ENCODE measurements around the gene S100A7A. TPM values are rescaled to one million over a fixed set of nuclear protein-coding genes. Genes with fewer than 3 reads are reported as not detected.
A peak's percentile ranks its signal among the peaks of the same experiment; 100 is the strongest.
"Not testable (repeated sequence)": the region's sequence is repeated elsewhere in the genome, so short reads cannot be mapped to it uniquely, and the experiment has no call there.

Gene S100A7A
- total RNA-seq, 1 experiment from 2014 or later, result not detected

DNA sequence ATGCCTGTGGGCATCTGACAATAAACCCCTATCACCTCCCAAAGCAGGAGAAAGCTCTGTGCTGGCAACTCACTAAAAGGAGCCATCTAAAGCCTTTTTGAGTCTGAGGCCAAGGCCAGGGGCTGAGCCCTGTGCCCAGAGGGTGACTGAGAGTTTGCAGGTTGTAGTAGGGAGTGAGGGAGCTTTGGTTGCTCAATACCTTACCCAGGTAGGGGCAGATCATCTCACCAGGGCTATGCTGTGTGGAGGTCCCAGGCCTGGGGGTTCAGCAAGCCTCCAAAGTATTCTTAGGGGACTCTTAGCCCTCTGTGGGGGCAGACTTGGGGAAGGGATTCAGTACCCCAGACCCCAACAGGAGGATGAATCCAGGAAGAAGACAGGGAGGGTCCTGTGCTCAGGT is 23.0 kb downstream of the S100A7A start:
- in situ Hi-C loops (cut with HindIII; ENCODE audit: low sequenced_read_pairs), result no loop called here

GRCh38 chr1:153441238-153441755 is 25.0 kb downstream of the S100A7A start:
- in situ Hi-C loops (cut with HindIII; ENCODE audit: low sequenced_read_pairs), result no loop called here
- DNase-seq (ENCODE audit: low spot score), result no peak

More for the DNA sequence above, 23.0 kb downstream of the S100A7A start:
- no peak for DNase-seq (ENCODE audit: low spot score)

GRCh38 chr1:153443486-153443885 is 27.2 kb downstream of the S100A7A start:
- in situ Hi-C loops (cut with HindIII; ENCODE audit: low sequenced_read_pairs), result no loop called here
- no peak for DNase-seq (ENCODE audit: low spot score)

DNA sequence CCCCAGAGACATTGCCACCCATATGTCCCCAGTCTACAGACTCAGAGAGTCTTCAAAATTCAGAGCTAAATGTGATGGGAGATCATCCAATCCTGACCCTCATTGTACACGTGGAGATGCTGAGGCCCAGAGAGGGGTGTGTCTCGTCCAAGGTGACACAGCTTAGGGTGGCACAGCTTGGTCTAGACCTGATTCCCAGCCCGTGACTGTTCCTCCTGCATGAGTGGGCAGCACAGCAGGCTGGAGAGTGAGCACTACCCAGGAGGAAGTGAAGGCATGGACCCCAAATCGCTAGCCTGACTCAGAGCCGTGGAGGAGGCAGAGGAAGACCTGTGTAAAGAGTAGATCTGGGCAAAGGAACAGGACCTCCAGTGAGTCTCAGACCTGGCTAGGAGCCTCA is 27.8 kb downstream of the S100A7A start:
- DNase-seq (ENCODE audit: low spot score), result no peak

DNA sequence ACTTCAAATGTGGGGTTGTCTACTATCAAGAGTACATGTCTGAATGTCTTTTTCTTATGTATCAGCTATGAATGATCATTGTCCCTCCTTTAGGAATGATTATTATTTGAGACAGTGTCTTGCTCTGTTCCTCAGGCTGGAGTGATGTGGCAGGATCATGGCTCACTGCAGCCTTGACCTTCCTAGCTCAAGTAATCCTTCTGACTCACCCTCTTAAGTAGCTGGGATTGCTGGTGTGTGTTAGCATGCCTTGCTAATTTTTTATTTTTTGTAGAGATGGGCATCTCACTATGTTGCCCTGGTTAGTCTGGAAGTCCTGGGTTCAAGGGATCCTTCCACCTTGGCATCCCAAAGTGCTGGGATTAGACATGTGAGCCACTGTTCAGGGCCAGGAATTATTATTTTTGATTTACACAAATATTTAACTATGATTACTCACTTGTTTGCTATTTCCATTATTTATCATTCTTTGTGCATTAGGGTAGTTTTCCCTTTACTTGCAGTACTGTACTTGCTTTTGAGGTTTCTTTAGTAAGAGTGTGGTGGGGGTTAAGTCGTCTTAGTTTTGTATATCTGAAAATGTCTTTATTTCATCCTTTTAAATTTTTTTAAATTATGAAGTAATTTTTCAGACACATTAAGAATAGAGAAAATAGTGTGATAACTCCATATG is 31.3 kb downstream of the S100A7A start:
- no peak for DNase-seq (ENCODE audit: low spot score)
- in situ Hi-C loops (cut with HindIII; ENCODE audit: low sequenced_read_pairs), result no loop called here

More for the DNA sequence above, 27.8 kb downstream of the S100A7A start:
- in situ Hi-C loops (cut with HindIII; ENCODE audit: low sequenced_read_pairs), result no loop called here

- in situ Hi-C loops (cut with HindIII; ENCODE audit: low sequenced_read_pairs); DNase-seq (ENCODE audit: low spot score): not testable (repeated sequence)
These were observed 32.5 kb downstream of the S100A7A start for GRCh38 chr1:153448851-153449250.

GRCh38 chr1:153456396-153456795 is 40.1 kb downstream of the S100A7A start:
- no peak for DNase-seq (ENCODE audit: low spot score)
- in situ Hi-C loops (cut with HindIII; ENCODE audit: low sequenced_read_pairs), result no loop called here

GRCh38 chr1:153459655-153460054 is 43.3 kb downstream of the S100A7A start:
- in situ Hi-C loops (cut with HindIII; ENCODE audit: low sequenced_read_pairs), result loop anchor here (10.0 kb wide), 1 partner anchor 105 kb away; the partner anchor contains the start of gene S100A9
- DNase-seq (ENCODE audit: low spot score), result no peak

GRCh38 chr1:153460551-153460950 is 44.2 kb downstream of the S100A7A start, which contains the start of gene S100A7:
Gene S100A7, minus strand, starts transcription at chr1:153460651. Its CDS starts 1,638 bp downstream, at chr1:153459013.
- in situ Hi-C loops (cut with HindIII; ENCODE audit: low sequenced_read_pairs), result loop anchor here (10.0 kb wide), 1 partner anchor 106 kb away; the partner anchor contains the start of gene S100A9
- no peak for DNase-seq (ENCODE audit: low spot score)

GRCh38 chr1:153462741-153463140 is 46.4 kb downstream of the S100A7A start:
- in situ Hi-C loops (cut with HindIII; ENCODE audit: low sequenced_read_pairs), result loop anchor here (10.0 kb wide), 1 partner anchor 108 kb away; the partner anchor contains the start of gene S100A9
- not testable (repeated sequence) for DNase-seq (ENCODE audit: low spot score)

DNA sequence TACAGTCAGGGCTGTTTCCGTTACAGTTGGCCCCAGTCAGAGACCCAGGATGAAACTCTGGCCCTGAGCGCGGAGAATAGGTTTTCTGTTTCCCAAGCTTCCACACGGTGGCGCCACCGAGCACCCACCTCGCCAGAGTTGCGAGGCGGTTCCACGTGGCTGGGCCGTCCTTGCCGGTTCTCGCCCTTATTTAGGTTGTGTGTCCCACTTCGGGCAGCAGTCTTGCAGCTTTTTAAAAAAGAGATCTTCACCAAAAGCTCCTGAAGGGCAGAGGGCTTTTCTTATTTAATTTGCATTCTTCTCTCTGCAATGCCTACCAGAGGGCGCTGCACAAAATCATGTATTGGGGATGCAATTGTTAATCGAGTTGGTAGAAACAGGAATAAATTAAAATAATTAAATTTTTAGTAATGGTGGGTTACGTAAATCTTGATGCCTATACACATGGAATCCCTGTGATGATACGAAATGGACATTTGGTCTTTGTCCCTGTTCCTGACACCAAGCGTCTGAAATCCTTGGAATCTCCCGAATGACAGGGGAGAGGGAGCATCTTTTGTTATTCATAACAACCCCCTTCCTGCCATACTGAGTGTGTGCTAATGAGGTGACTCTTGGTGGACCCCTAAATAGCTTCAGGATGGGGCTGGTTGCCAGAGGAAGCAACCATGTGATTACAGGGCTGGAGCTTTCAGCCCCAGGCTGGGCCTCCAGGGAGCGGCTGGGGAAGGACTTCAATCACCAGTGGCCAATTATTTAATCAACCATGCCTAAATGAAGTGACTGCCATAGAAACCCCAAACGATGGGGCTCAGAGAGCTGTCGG is 49.7 kb downstream of the S100A7A start:
- in situ Hi-C loops (cut with HindIII; ENCODE audit: low sequenced_read_pairs), result loop anchor here (10.0 kb wide), 1 partner anchor 111 kb away; the partner anchor contains the start of gene S100A9
- peak; percentile 2 for DNase-seq (ENCODE audit: low spot score)

DNA sequence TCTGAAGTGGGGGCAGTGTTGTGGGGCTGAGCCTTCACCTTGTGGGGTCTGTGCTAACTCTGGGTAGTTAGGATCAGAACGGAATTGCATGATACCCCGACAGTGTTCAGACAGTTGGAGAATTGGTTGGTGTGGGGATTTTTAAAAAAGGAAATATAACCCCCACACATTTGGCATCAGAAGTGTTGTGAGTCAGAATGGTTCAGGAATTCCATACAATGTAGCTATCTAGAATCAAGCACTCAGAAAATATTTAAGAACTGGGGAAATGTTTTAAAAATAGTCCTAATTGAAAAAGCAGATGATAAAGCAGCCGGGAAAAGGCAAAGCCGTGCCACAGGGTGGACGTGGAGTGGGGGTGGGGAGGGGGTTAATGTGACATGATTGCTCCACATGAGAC is 50.6 kb downstream of the S100A7A start:
- DNase-seq (ENCODE audit: low spot score), result no peak
- in situ Hi-C loops (cut with HindIII; ENCODE audit: low sequenced_read_pairs), result loop anchor here (10.0 kb wide), 1 partner anchor 112 kb away; the partner anchor contains the start of gene S100A9

DNA sequence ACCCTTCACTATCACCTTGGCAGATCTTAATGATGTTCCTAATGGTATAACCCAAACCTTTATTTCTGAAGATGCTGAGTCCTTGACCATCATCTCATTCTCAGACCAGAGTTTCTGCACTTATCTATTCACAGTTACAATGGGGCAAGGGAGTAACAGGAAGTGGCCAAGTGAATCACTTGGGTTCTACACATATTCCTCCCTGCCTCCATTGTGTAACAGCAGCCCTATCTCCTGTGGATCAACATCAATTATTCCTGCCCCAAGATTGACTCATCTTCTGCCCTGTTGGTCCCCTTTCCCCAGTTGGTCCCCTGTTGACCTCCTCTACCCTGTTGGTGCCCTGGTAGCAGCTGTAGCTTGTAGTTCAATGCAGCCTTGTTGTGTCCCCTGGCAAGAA is 54.4 kb downstream of the S100A7A start:
- DNase-seq (ENCODE audit: low spot score), result no peak
- in situ Hi-C loops (cut with HindIII; ENCODE audit: low sequenced_read_pairs), result no loop called here

Other genes with a start within 250 kb of the S100A7A start
- not detected in 2 replicates for gene LELP1, start 213.1 kb upstream of the S100A7A start, total RNA-seq (2014; rRNA removed; shearing (Covaris generic))
- gene PRR9, start 198.9 kb upstream of the S100A7A start, total RNA-seq (2014; rRNA removed; shearing (Covaris generic)), result not detected in 2 replicates
- not detected in 2 replicates for gene LORICRIN, start 156.8 kb upstream of the S100A7A start, total RNA-seq (2014; rRNA removed; shearing (Covaris generic))
- gene PGLYRP3, start 103.6 kb upstream of the S100A7A start, total RNA-seq (2014; rRNA removed; shearing (Covaris generic)), result not detected in 2 replicates
- gene PGLYRP4, start 67.7 kb upstream of the S100A7A start, total RNA-seq (2014; rRNA removed; shearing (Covaris generic)), result not detected in 2 replicates
- gene S100A9, start 58.7 kb upstream of the S100A7A start, total RNA-seq (2014; rRNA removed; shearing (Covaris generic)), result 1.1 and 14.0 TPM in 2 replicates
- not detected in 2 replicates for gene S100A12, start 40.9 kb upstream of the S100A7A start, total RNA-seq (2014; rRNA removed; shearing (Covaris generic))
- not detected in 2 replicates for gene S100A8, start 25.4 kb upstream of the S100A7A start, total RNA-seq (2014; rRNA removed; shearing (Covaris generic))
- gene S100A7, start 44.1 kb downstream of the S100A7A start, total RNA-seq (2014; rRNA removed; shearing (Covaris generic)), result not detected in 2 replicates
- gene S100A6, start 119.5 kb downstream of the S100A7A start, total RNA-seq (2014; rRNA removed; shearing (Covaris generic)), result 308 and 563 TPM in 2 replicates
- gene S100A5, start 124.4 kb downstream of the S100A7A start, total RNA-seq (2014; rRNA removed; shearing (Covaris generic)), result 1.5 and 15.4 TPM in 2 replicates
- gene S100A4, start 129.3 kb downstream of the S100A7A start, total RNA-seq (2014; rRNA removed; shearing (Covaris generic)), result 452 and 453 TPM in 2 replicates
- gene S100A3, start 132.7 kb downstream of the S100A7A start, total RNA-seq (2014; rRNA removed; shearing (Covaris generic)), result 0.37 and 4.3 TPM in 2 replicates
- 10.6 and 10.8 TPM in 2 replicates for gene S100A2, start 149.3 kb downstream of the S100A7A start, total RNA-seq (2014; rRNA removed; shearing (Covaris generic))
- gene S100A16, start 196.6 kb downstream of the S100A7A start, total RNA-seq (2014; rRNA removed; shearing (Covaris generic)), result 81.9 and 98.1 TPM in 2 replicates
- 0.75 TPM in 1 of 2 replicates, not detected in the other for gene S100A14, start 199.8 kb downstream of the S100A7A start, total RNA-seq (2014; rRNA removed; shearing (Covaris generic))
- 111 and 239 TPM in 2 replicates for gene S100A13, start 211.0 kb downstream of the S100A7A start, total RNA-seq (2014; rRNA removed; shearing (Covaris generic))
- gene S100A1, start 211.9 kb downstream of the S100A7A start, total RNA-seq (2014; rRNA removed; shearing (Covaris generic)), result 132 and 195 TPM in 2 replicates
- gene CHTOP, start 217.5 kb downstream of the S100A7A start, total RNA-seq (2014; rRNA removed; shearing (Covaris generic)), result 42.5 and 66.4 TPM in 2 replicates
- gene SNAPIN, start 242.2 kb downstream of the S100A7A start, total RNA-seq (2014; rRNA removed; shearing (Covaris generic)), result 49.8 and 58.2 TPM in 2 replicates